Measurements from ENCODE around the gene ZNF862. TPM values are rescaled to one million over a fixed set of nuclear protein-coding genes. Genes with fewer than 3 reads are reported as not detected.

The ZNF862 gene
- total RNA-seq, 1 experiment from 2014 or later, result 1.9 TPM

- TF ChIP-seq CTCF (conservative IDR thresholded peaks at IDR 0.05), result no peak
- no peak overlapping the region for H2BK12ac ChIP-seq (ENCODE audit: insufficient read length, low read depth, low read length)
- no peaks in the 10 kb centered on the region for H3K79me2 ChIP-seq (ENCODE audit: insufficient read depth, low read length)
- H3K18ac ChIP-seq (ENCODE audit: insufficient read length, low read depth, low read length), result no peak overlapping the region
- no peak overlapping the region for H2AK5ac ChIP-seq (ENCODE audit: insufficient read length, low read length)
- no peak overlapping the region for H3T11ph ChIP-seq (ENCODE audit: low read length)
- no peak overlapping the region for H4K8ac ChIP-seq (replicated peaks; ENCODE audit: insufficient read length, low read depth, low read length)
- H3K9me3 ChIP-seq (ENCODE audit: control insufficient read depth, low read depth, low read length), result no peaks in the 10 kb centered on the region
- no peaks in the 10 kb centered on the region for H4K20me1 ChIP-seq (ENCODE audit: control insufficient read depth, insufficient read depth, insufficient read length)
- Mint-ChIP-seq H3K36me3 (ENCODE audit: insufficient read depth in 1 of 3, low read depth in 3 of 3) (no peaks in the 10 kb centered on the region; a peak in 1 of 7 replicates), H3K4me3 (peak overlapping the region; percentile 22 to 56; a peak in 3 of 5 replicates), H3K9me3 (no peaks in the 10 kb centered on the region), H3K27me3 (ENCODE audit: low read depth) (peaks cover 4% of the 10 kb centered on the region), H3K27ac (peak overlapping the region; percentile 25 to 89 (median 85); a peak in 5 of 7 replicates), H3K4me1 (peaks cover 39 to 40% of the 10 kb centered on the region in 2 experiments)
- H3K23me2 ChIP-seq (ENCODE audit: insufficient read length, low read depth, low read length, poor library complexity, severe bottlenecking), result peaks cover 5% of the 10 kb centered on the region
- H4K91ac ChIP-seq (ENCODE audit: insufficient read length, low read depth, low read length), result no peak overlapping the region
- H2BK15ac ChIP-seq (ENCODE audit: low read depth, low read length), result no peak overlapping the region
- peak; percentile 83 for DNase-seq
- H3K27me3 ChIP-seq (ENCODE audit: insufficient read depth, low read length), result no peaks in the 10 kb centered on the region
- no peak overlapping the region for H3K27ac ChIP-seq (ENCODE audit: insufficient read length, low read depth, low read length)
- no peak overlapping the region for H3K4ac ChIP-seq (ENCODE audit: low read depth, low read length)
- no CpG with 5 or more reads among the region's 13 CpGs for WGBS (ENCODE audit: extremely low coverage, insufficient read length, low lambda C conversion rate)
- H3K4me2 ChIP-seq (ENCODE audit: insufficient read depth, insufficient read length, low read length), result peak overlapping the region; percentile 51
- H2BK120ac ChIP-seq (ENCODE audit: low read depth, low read length, poor library complexity, severe bottlenecking), result no peak overlapping the region
- H2BK5ac ChIP-seq (ENCODE audit: insufficient read length, low read length), result no peak overlapping the region
- no peak overlapping the region for H3K23ac ChIP-seq (ENCODE audit: insufficient read length, low read depth, low read length)
- H3K79me1 ChIP-seq (ENCODE audit: insufficient read depth, low read depth, low read length, poor library complexity, severe bottlenecking), result no peaks in the 10 kb centered on the region
- peaks cover 15% of the 10 kb centered on the region; the same call in 1 of the 2 replicates for H3K4me1 ChIP-seq (ENCODE audit: insufficient read depth, low read length)
- no peak overlapping the region for H3K56ac ChIP-seq (ENCODE audit: insufficient read length, low read depth, low read length)
- no peak overlapping the region for H3K9ac ChIP-seq (ENCODE audit: extremely low read depth, insufficient read length, low read length)
- H2BK20ac ChIP-seq (ENCODE audit: low read depth, low read length, poor library complexity, severe bottlenecking), result no peak overlapping the region
- H4K5ac ChIP-seq (ENCODE audit: insufficient read length, low read depth, low read length), result no peak overlapping the region
- peak overlapping the region; percentile 60 for H2AFZ ChIP-seq (ENCODE audit: low read length)
- no peak overlapping the region for H3K14ac ChIP-seq (ENCODE audit: insufficient read depth, low read length)
These were observed 16.6 kb downstream of the ZNF862 start for GRCh38 chr7:149854611-149855360.

Measured in H9 (cell line).